ENCODE measurements around the gene SMURF1. TPM values are rescaled to one million over a fixed set of nuclear protein-coding genes. Genes with fewer than 3 reads are reported as not detected.

The SMURF1 gene
- total and polyA plus RNA-seq, 2 of the 8 experiments (the other 6 are each of a cell fraction or from before 2014, with no cell fraction given): 9.6 to 24.5 TPM

GRCh38 chr7:99102809-99103690 lies 40.9 kb downstream of the SMURF1 start:
- no peak for DNase-seq (ENCODE audit: low read depth in 1 of 2, low spot score in 2 of 2)

More at GRCh38 chr7:99102809-99103690, 40.9 kb downstream of the SMURF1 start:
- no peak overlapping the region for H3K23ac ChIP-seq (ENCODE audit: insufficient read length)
- CTCF ChIA-PET (ENCODE audit: partially characterized antibody): no interaction called here
- WGBS, 2 experiments (ENCODE audit: extremely low coverage in 1 of 2, insufficient coverage in 1 of 2, insufficient read length in 1 of 2, insufficient replicate concordance in 2 of 2, low coverage in 1 of 2, low lambda C conversion rate in 2 of 2, missing lambda C conversion rate in 1 of 2): 97% methylated on average over 11 of the region's 11 CpGs; no CpG with 5 or more reads in 1 of the 2 experiments
- peaks cover 3 to 23% (median 14%) of the 10 kb centered on the region in 4 experiments; a peak in 6 of 7 replicates for H3K4me1 ChIP-seq (replicated peaks in 1 of 4; ENCODE audit: control insufficient read depth in 3 of 4, insufficient read depth in 4 of 4, low read length in 3 of 4)
- TF ChIP-seq CEBPB (IDR thresholded peaks at IDR 0.05; ENCODE audit: low read depth, low read length) (no peak), SUZ12 (IDR thresholded peaks at IDR 0.05; ENCODE audit: low read length) (no peak), CREB1 (IDR thresholded peaks at IDR 0.05) (no peak), SIN3A (conservative IDR thresholded peaks at IDR 0.05 in 1 of 2, IDR thresholded peaks at IDR 0.05 in 1 of 2; ENCODE audit: low read depth in 1 of 2, low read length in 2 of 2) (no peak), POU5F1 (IDR thresholded peaks at IDR 0.05; ENCODE audit: low read depth, low read length) (no peak)
- no peak overlapping the region for H2BK5ac ChIP-seq (ENCODE audit: low read depth, low read length)
- H4K91ac ChIP-seq (replicated peaks; ENCODE audit: insufficient read length, low read length): no peak overlapping the region
- peaks cover 8% of the 10 kb centered on the region in 2 experiments for H4K20me1 ChIP-seq (replicated peaks in 1 of 2; ENCODE audit: control insufficient read depth in 1 of 2, insufficient read depth in 2 of 2, low read length in 2 of 2)
- no peak overlapping the region for H3K9ac ChIP-seq (replicated peaks in 1 of 4; ENCODE audit: extremely low read depth in 1 of 4, low read depth in 3 of 4, low read length in 3 of 4)
- no peak overlapping the region for H3K27ac ChIP-seq (ENCODE audit: low read depth, low read length)
- no peak overlapping the region for H3K4me3 ChIP-seq (ENCODE audit: extremely low read depth in 1 of 4, insufficient read depth in 2 of 4, low read depth in 3 of 4, low read length in 4 of 4)
- no peak overlapping the region for H3K18ac ChIP-seq (ENCODE audit: extremely low read depth, low read length)
- H3K4ac ChIP-seq (replicated peaks; ENCODE audit: insufficient read length, low read depth, low read length): no peak overlapping the region
- H3K56ac ChIP-seq (replicated peaks; ENCODE audit: insufficient read length, low read depth, low read length): no peak overlapping the region
- no peak overlapping the region for H2BK20ac ChIP-seq (ENCODE audit: low read length)
- peaks cover 0 to 94% of the 10 kb centered on the region in 2 experiments; a peak in 3 of 4 replicates for H3K79me2 ChIP-seq (ENCODE audit: control insufficient read depth in 1 of 2, insufficient read depth in 2 of 2, low read length in 2 of 2)
- no peak overlapping the region for H3K14ac ChIP-seq (ENCODE audit: insufficient read length)
- H2AK5ac ChIP-seq (ENCODE audit: low read depth, low read length): no peak overlapping the region
- H2BK15ac ChIP-seq (ENCODE audit: low read length): no peak overlapping the region
- POLR2A ChIA-PET (ENCODE audit: partially characterized antibody): no interaction called here
- H4K5ac ChIP-seq (ENCODE audit: insufficient read length, low read depth, low read length): no peak overlapping the region
- no peak overlapping the region for H2AFZ ChIP-seq (ENCODE audit: low read length)
- H2BK120ac ChIP-seq (replicated peaks; ENCODE audit: low read depth, low read length): no peak overlapping the region
- H3K4me2 ChIP-seq (ENCODE audit: insufficient read depth in 1 of 2, low read depth in 2 of 2, low read length in 2 of 2): no peak overlapping the region
- H3K9me3 ChIP-seq (ENCODE audit: insufficient read depth in 2 of 2, low read depth in 1 of 2, low read length in 1 of 2): no peaks in the 10 kb centered on the region
- H3K23me2 ChIP-seq (ENCODE audit: low read depth, low read length): no peaks in the 10 kb centered on the region
- H3K79me1 ChIP-seq (ENCODE audit: low read depth, low read length): peaks cover 7% of the 10 kb centered on the region; the same call in 1 of the 2 replicates
- no peak overlapping the region for H4K8ac ChIP-seq (ENCODE audit: extremely low read depth, insufficient read depth, low read length)
- FAIRE-seq: no peak
- H3K36me3 ChIP-seq (ENCODE audit: control insufficient read depth in 2 of 4, insufficient read depth in 4 of 4, low read length in 3 of 4): no peaks in the 10 kb centered on the region; a peak in 1 of 8 replicates
- H2BK12ac ChIP-seq (ENCODE audit: low read depth, low read length): no peak overlapping the region
- H3K27me3 ChIP-seq (replicated peaks in 1 of 4; ENCODE audit: control insufficient read depth in 3 of 4, extremely low read depth in 1 of 4, insufficient read depth in 3 of 4, low read length in 3 of 4): no peaks in the 10 kb centered on the region

All from H1 (cell line).